A549 (cell line): Measurements from ENCODE around the gene SUGP2. TPM values are rescaled to one million over a fixed set of nuclear protein-coding genes. Genes with fewer than 3 reads are reported as not detected.

ENCODE experiments used
- ATAC-seq, 2 experiments: fragments of 200-7000 bp in 1 of 2; fragments of >200 bp in 1 of 2; cut with Nextera tagmentation in 1 of 2; cut with Tn5 transposase in 1 of 2; 3 replicates each; pipeline versions ENCODE4 v1.8.0 to v1.9.1; 2018 to 2020; ENCODE audit warnings: mild to moderate bottlenecking in 1 of 2, moderate library complexity in 1 of 2
- CTCF ChIA-PET: fragments of 300-600 bp; sonication (Branson Sonifier 250); formaldehyde crosslinking; extraction: SDS; loops from one replicate; lab custom pipeline; 2021; ENCODE audit warnings: antibody characterized with exemption, inconsistent platforms; lab: Yijun Ruan, JAX
- POLR2A ChIA-PET: fragments of 350-600 bp; formaldehyde crosslinking; extraction: SDS; loops from one replicate; lab custom pipeline; 2021; ENCODE audit warnings: antibody characterized with exemption, inconsistent platforms; lab: Yijun Ruan, JAX
- DNase-seq, 2 experiments: peaks; one replicate each; pipeline versions ENCODE4 v3.0.0 to v3.0.0-alpha.2; 2011 to 2016; ENCODE audit warnings: low read depth in 1 of 2, low spot score in 1 of 2
- FAIRE-seq: peaks from 2 replicates; lab custom pipeline; 2011; peaks lifted over from hg19 to GRCh38; lab: Jason Lieb, UNC
- H3K27ac ChIP-seq, 2 experiments: fragments of >200 bp; sonication (Bioruptor Twin); formaldehyde crosslinking; 3 replicates each; pipeline ENCODE4 v1.5.1; 2016 to 2017
- H3K4me1 ChIP-seq: fragments of >200 bp; sonication (Bioruptor Twin); formaldehyde crosslinking; 3 replicates; pipeline ENCODE4 v1.6.1; 2016
- H3K4me2 ChIP-seq: fragments of >200 bp; sonication (Bioruptor Twin); formaldehyde crosslinking; 3 replicates; pipeline ENCODE4 v1.6.1; 2016
- H3K4me3 ChIP-seq: fragments of >200 bp; sonication (Bioruptor Twin); formaldehyde crosslinking; 3 replicates; pipeline ENCODE4 v1.5.1; 2016
- H3K9me3 ChIP-seq: fragments of >200 bp; sonication (Bioruptor Twin); formaldehyde crosslinking; 3 replicates; pipeline ENCODE4 v1.6.1; 2016
- CBX2 ChIP-seq: fragments of 200-600 bp; sonication (generic); IDR thresholded peaks from 2 replicates; pipeline ENCODE4 v1.6.1; 2016; ENCODE audit warnings: low read depth, mild to moderate bottlenecking, borderline replicate concordance
- CTCF ChIP-seq: fragments of >200 bp; sonication (Bioruptor Twin); formaldehyde crosslinking; IDR thresholded peaks from 3 replicates; pipeline ENCODE4 v1.5.1; 2016
- E2F6 ChIP-seq: IDR thresholded peaks from 2 replicates; pipeline ENCODE4 v1.6.1; 2012; ENCODE audit warnings: low read depth, borderline replicate concordance
- ELK1 ChIP-seq: fragments of 150-350 bp; IDR thresholded peaks from 2 replicates; pipeline ENCODE4 v1.6.1; 2014; ENCODE audit warnings: low read depth, mild to moderate bottlenecking, low read length
- EP300 ChIP-seq, 2 experiments: fragments of >200 bp; sonication (Bioruptor Twin); formaldehyde crosslinking; IDR thresholded peaks; 2 replicates in 1 of 2; 3 replicates in 1 of 2; pipeline ENCODE4 v1.6.1; 2016 to 2017
- HOXB13 ChIP-seq: fragments of 250-450 bp; sonication (Bioruptor Pico); IDR thresholded peaks from 2 replicates; pipeline ENCODE4 v1.5.0; 2020; ENCODE audit warnings: low read depth, mild to moderate bottlenecking, moderate library complexity
- HOXB5 ChIP-seq: fragments of 250-450 bp; sonication (Bioruptor Pico); IDR thresholded peaks from 2 replicates; pipeline ENCODE4 v1.5.0; 2020; ENCODE audit warnings: mild to moderate bottlenecking, moderate library complexity
- JUN ChIP-seq, 2 experiments: fragments of >200 bp; sonication (Bioruptor Twin); formaldehyde crosslinking; IDR thresholded peaks; 2 replicates in 1 of 2; 3 replicates in 1 of 2; pipeline ENCODE4 v1.6.1; 2016 to 2017
- JUNB ChIP-seq: fragments of >200 bp; sonication (Bioruptor Twin); formaldehyde crosslinking; IDR thresholded peaks from 2 replicates; pipeline ENCODE4 v1.6.1; 2016
- KDM1A ChIP-seq: fragments of 200-600 bp; sonication (generic); IDR thresholded peaks from 2 replicates; pipeline ENCODE4 v1.6.1; 2016; ENCODE audit warnings: low read depth, mild to moderate bottlenecking
- NFE2L2 ChIP-seq: fragments of 150-350 bp; conservative IDR thresholded peaks from 2 replicates; pipeline ENCODE4 v1.6.1; 2014; ENCODE audit warnings: low read length
- RAD21 ChIP-seq, 2 experiments: fragments of >200 bp in 1 of 2; sonication (Bioruptor Twin) in 1 of 2; formaldehyde crosslinking in 1 of 2; IDR thresholded peaks in 1 of 2; conservative IDR thresholded peaks in 1 of 2; 2 replicates in 1 of 2; 3 replicates in 1 of 2; pipeline ENCODE4 v1.6.1; 2012 to 2018; ENCODE audit warnings: inconsistent platforms in 1 of 2
- ZNF302 ChIP-seq: fragments of 250-450 bp; sonication (Bioruptor Pico); IDR thresholded peaks from 2 replicates; pipeline ENCODE4 v1.9.0; 2021; ENCODE audit warnings: inconsistent platforms, mild to moderate bottlenecking, moderate library complexity
- WGBS: methylation state at CpG from one replicate; pipeline ENCODE4 v1.1.6; 2017; ENCODE audit errors: missing lambda C conversion rate; 5-methylcytosine and 5-hydroxymethylcytosine counted together
- polyA plus RNA-seq, 4 experiments: library from polyadenylated mRNA; depleted of rRNA in 3 of 4; stranded (reverse); fragments of >200 nt; fragmentation: RNase III in 1 of 4; extraction: RNeasy Plus Mini Kit Qiagen cat#74134 plus additional on column Dnase treatment in 1 of 4; gene quantifications; 2 replicates in 3 of 4; 3 replicates in 1 of 4; pipeline ENCODE4 v1.2.3, GENCODE V29; 2011 to 2017
- TF ChIP-seq, protein P1 (sequence below): fragments of 200-600 bp; sonication (generic); IDR thresholded peaks from 2 replicates; pipeline ENCODE4 v1.6.1; 2016; ENCODE audit warnings: antibody characterized with exemption, mild to moderate bottlenecking, moderate library complexity
- TF ChIP-seq, protein P2 (sequence below): fragments of 450-650 bp; IDR thresholded peaks from 2 replicates; pipeline ENCODE4 v1.6.1; 2014; ENCODE audit warnings: antibody characterized with exemption

SUGP2 gene
- polyA plus RNA-seq, 2 of the 4 experiments (the other 2 are of a cell fraction) = 42.4 to 43.9 TPM

GRCh38 chr19:19028526-19028925 is 4.8 kb downstream of the SUGP2 start (continued):
- TF ChIP-seq, protein P1, sequence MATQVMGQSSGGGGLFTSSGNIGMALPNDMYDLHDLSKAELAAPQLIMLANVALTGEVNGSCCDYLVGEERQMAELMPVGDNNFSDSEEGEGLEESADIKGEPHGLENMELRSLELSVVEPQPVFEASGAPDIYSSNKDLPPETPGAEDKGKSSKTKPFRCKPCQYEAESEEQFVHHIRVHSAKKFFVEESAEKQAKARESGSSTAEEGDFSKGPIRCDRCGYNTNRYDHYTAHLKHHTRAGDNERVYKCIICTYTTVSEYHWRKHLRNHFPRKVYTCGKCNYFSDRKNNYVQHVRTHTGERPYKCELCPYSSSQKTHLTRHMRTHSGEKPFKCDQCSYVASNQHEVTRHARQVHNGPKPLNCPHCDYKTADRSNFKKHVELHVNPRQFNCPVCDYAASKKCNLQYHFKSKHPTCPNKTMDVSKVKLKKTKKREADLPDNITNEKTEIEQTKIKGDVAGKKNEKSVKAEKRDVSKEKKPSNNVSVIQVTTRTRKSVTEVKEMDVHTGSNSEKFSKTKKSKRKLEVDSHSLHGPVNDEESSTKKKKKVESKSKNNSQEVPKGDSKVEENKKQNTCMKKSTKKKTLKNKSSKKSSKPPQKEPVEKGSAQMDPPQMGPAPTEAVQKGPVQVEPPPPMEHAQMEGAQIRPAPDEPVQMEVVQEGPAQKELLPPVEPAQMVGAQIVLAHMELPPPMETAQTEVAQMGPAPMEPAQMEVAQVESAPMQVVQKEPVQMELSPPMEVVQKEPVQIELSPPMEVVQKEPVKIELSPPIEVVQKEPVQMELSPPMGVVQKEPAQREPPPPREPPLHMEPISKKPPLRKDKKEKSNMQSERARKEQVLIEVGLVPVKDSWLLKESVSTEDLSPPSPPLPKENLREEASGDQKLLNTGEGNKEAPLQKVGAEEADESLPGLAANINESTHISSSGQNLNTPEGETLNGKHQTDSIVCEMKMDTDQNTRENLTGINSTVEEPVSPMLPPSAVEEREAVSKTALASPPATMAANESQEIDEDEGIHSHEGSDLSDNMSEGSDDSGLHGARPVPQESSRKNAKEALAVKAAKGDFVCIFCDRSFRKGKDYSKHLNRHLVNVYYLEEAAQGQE = no peak
- TF ChIP-seq ZNF302 (CRISPR knock-in tag) (no peak), EP300 (IDR thresholded peaks at IDR 0.05) (no peak), HOXB13 (CRISPR knock-in tag) (no peak)
- TF ChIP-seq, protein P2, sequence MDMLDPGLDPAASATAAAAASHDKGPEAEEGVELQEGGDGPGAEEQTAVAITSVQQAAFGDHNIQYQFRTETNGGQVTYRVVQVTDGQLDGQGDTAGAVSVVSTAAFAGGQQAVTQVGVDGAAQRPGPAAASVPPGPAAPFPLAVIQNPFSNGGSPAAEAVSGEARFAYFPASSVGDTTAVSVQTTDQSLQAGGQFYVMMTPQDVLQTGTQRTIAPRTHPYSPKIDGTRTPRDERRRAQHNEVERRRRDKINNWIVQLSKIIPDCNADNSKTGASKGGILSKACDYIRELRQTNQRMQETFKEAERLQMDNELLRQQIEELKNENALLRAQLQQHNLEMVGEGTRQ = no peak

DNA sequence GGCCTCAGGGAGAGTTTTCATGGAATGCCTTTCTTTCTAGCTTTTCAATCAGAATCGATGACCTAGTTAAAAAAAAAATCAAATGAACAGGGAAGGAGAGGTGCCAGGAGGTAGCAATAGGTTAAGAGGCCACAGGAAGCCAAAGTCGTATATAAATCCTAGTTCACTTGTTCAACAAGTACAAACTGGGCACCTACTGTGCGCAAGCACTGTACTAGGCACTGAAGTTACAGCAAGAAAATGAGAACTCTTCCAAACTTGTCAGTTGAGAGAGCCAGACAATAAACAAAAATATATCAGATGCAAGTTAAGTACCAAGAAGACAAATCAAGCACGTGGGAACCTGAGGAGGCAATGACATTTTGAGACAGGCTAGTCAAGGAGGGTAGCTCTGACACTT is 6.1 kb downstream of the SUGP2 start:
- Histone ChIP-seq H3K27ac (no peak overlapping the region), H3K4me1 (peaks cover 6% of the 10 kb centered on the region; the same call in 1 of the 3 replicates), H3K4me2 (no peak overlapping the region), H3K4me3 (no peak overlapping the region), H3K9me3 (no peaks in the 10 kb centered on the region)
- ChIA-PET CTCF (interaction anchor here (1.1 kb wide), 1 partner anchor 32 kb away, joined by 5 read pairs; no protein-coding TSS in a partner anchor), POLR2A (no interaction called here)
- FAIRE-seq (no peak), ATAC-seq (no peak), DNase-seq (no peak)
- TF ChIP-seq JUNB = no peak
- TF ChIP-seq RAD21 (conservative IDR thresholded peaks at IDR 0.05 in 1 of 2, IDR thresholded peaks at IDR 0.05 in 1 of 2) = no peak
- TF ChIP-seq NFE2L2 = no peak
- TF ChIP-seq ELK1 = no peak
- TF ChIP-seq HOXB5 (CRISPR knock-in tag) = no peak
- no peak for TF ChIP-seq KDM1A
- TF ChIP-seq JUN (IDR thresholded peaks at IDR 0.05) = no peak
- WGBS = 94% methylated on average over 4 of the region's 4 CpGs

DNA sequence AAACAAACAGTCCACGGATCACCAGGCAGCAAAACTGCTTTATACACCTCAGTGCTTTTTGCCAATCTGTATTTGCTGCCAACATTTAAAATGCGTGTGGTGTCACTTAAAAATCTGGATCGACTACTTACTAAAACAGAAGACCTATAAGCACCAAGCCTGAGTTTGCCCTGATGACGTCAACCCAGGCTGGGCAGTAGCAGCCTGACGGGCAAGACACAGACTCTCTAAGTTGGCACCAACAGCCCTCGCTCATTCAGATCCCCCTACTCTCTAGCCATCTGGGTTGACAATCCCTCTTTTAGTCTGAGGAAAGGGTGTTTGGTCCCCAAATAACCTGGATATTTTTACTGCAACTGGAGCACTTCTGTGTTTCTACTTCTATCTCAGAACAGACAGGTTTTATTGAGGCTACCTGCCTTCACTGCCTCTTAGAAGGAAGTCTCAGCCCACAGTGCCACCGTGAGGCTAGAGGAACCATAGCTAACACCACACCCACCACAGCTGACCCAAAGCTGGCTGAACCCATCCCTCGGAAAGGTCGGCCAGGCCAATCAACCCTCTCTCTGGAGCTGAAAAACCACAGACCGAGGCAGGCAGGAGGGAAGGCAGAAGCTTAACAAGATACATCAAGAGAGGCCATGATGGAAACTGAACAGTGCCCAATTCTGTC is 6.9 kb downstream of the SUGP2 start:
- TF ChIP-seq RAD21 (conservative IDR thresholded peaks at IDR 0.05 in 1 of 2, IDR thresholded peaks at IDR 0.05 in 1 of 2) (peak in 1 of 2 experiments; percentile 4; a peak in 1 of 5 replicates), E2F6 (no peak), CTCF (0 out of 3 replicates have a peak, but pooled peaks have one; percentile 6), CBX2 (no peak)
- no peak overlapping the region for H3K4me3 ChIP-seq
- POLR2A ChIA-PET = no interaction called here
- DNase-seq (peak in 1 of 2 experiments; percentile 20), ATAC-seq (peak in 1 of 2 experiments; percentile 71; a peak in 3 of 6 replicates), FAIRE-seq (no peak)
- no peak overlapping the region for H3K27ac ChIP-seq
- peaks cover 2% of the 10 kb centered on the region; the same call in 1 of the 3 replicates for H3K4me1 ChIP-seq
- CTCF ChIA-PET = interaction anchor here (0.8 to 1.1 kb wide), 2 partner anchors 16 to 31 kb away, joined by 4 to 5 read pairs; no protein-coding TSS in a partner anchor
- WGBS = 82% methylated on average over 9 of the region's 10 CpGs
- H3K4me2 ChIP-seq = no peak overlapping the region
- no peaks in the 10 kb centered on the region for H3K9me3 ChIP-seq
